Limb (tissue), 2 donors: ENCODE data around the gene KDF1.
"Not testable (repeated sequence)": the region's sequence is repeated elsewhere in the genome, so short reads cannot be mapped to it uniquely, and the experiment has no call there.

Source experiments
- DNase-seq, 2 donors: peaks; one replicate each; pipeline ENCODE4 v3.0.0-alpha.2; 2016; ENCODE audit errors: extremely low spot score in 2 of 2

The KDF1 gene

DNA sequence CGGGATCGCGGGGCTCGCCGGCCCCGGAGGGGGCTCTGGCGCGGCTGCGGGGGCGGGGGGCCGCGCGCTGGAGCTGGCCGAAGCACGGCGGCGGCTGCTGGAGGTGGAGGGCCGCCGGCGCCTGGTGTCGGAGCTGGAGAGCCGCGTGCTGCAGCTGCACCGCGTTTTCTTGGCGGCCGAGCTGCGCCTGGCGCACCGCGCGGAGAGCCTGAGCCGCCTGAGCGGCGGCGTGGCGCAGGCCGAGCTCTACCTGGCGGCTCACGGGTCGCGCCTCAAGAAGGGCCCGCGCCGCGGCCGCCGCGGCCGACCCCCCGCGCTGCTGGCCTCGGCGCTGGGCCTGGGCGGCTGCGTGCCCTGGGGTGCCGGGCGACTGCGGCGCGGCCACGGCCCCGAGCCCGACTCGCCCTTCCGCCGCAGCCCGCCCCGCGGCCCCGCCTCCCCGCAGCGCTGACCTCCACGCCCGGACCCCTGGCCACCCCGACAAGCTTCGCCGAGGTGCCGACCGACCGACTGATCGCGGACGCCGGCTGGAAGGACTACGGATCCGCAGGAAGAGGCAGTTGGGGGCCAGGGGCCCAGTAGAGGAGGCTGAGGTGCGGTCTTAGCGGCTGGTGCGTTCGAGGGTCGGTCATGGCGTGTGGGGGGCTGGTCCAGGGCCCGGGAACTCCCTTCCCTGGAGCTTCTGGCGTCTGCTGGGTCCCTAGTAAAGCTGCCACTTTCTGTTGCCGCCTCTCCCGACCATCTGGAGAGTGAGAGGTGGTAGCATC, 33.9 kb upstream of the KDF1 start:
- DNase-seq = no peak

DNA sequence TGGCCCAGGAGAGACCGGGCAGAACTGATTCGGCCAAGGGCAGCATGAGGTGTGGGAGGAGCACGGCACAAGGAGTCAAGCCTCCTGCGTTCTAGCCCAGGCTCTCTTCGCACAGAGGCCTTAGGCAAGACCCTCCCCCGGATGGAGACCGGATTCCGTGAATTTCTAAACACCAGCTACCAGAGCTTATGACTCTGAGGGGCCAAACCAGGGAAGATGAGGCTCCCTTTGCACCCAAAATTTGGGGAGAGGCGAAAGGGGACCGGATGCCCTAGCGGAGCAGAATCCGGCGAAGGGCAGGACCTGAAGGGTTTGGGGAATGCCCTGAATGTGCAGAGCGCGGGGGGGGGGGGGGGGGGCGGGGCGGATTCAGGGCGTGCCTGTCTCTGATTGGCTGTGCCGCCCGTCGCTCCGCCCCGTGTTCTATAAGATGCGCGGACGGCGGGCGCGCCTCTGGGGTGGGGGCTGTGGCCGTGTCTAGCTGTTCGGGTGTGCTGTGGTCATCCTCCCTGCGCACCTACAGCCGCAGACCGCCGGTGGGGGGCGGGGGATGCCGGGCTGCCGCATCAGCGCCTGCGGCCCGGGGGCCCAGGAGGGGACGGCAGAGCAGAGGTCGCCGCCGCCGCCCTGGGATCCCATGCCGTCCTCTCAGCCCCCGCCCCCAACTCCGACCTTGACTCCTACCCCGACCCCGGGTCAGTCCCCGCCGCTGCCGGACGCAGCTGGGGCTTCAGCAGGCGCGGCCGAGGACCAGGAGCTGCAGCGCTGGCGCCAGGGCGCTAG, 33.2 kb upstream of the KDF1 start, which contains the start of gene TRNP1:
Gene TRNP1 (plus strand): TSS at position 456 of the 783 bp plus-strand sequence. CDS start 95 bp downstream, at position 551.
- DNase-seq = peak; percentile 53 to 91

DNA sequence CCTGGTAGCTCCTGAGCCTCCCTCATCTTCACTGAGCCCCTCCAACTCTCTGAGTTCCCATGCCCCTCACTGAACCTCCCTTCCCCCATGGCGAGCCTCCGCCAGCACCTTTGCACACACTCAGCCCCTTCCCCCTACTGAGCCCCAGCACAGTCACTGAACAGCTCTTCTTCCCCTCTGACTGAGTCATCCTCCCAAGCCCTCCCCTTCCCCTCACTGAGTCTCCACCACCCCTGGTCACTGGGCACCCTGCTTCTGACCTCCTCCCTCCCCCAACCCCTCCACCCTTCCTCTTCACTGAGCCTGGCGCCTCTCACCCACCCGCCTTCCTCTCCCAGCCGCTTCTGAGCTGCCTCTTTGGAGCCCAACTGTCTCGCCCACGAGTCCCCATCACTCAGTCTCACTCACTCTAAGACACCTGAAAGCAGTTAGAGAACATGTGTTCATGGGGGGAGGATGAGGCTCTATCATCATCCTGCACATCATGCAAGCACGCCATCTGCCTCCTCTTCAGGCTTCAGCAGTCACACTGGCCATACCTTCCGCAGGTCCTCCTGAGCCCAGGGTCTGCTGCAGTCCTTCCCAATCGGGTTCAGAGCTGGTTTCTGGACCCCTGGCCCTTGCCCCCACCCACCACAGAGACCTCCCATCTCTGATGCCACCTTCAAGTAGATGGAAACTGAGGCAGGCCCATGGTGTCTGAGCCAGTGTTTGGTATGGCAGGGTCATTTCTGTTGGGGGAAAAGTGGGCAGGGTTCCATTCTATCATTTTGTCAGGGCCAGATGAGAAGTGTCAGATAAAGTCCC, 31.2 kb upstream of the KDF1 start:
- no peak for DNase-seq

DNA sequence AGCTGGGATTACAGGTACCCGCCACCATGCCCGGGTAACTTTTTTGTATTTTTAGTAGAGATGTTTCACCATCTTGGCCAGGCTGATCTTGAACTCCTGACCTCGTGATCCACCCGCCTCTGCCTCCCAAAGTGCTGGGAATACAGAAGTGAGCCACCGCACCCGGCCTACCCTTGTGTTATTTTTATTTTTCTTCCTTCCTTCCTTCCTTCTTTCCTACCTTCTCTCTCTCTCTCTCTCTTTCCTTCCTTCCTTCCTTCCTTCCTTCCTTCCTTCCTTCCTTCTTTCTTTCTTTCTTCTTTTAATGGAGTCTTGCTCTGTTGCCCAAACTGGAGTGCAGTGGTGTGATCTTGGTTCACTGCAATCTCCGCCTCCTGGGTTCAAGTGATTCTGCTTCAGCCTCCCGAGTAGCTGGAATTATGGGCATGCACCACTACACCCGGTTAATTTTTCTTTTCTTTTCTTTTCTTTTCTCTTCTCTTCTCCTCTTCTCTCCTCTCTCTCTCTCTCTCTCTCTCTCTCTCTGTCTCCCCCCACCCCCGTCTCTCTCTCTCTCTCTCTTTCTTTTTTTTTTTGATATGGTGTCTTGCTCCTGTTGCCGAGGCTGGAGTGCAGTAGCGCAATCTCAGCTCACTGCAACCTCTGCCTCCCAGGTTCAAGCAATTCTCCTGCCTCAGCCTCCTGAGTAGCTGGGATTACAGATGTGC, 29.3 kb upstream of the KDF1 start:
- DNase-seq = not testable (repeated sequence)

DNA sequence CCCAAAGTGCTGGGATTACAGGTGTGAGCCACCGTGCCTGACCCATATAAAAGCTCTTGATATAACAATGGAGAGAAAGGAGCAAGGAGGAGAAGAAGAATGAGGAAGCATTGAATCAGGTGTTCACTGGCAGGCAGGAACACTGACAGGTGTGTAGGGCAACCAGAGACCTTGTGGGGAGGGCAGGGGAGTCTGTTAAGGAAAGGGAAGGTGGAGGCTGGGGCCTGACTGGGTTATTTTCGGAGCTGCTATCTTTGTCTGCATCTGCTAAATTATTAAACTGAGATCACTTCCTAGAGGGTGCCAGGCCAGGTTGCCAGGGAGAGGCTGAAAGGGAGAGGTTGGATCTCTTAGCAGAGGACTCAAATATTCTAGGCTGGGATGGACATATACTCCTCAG, 26.4 kb upstream of the KDF1 start:
- no peak for DNase-seq

DNA sequence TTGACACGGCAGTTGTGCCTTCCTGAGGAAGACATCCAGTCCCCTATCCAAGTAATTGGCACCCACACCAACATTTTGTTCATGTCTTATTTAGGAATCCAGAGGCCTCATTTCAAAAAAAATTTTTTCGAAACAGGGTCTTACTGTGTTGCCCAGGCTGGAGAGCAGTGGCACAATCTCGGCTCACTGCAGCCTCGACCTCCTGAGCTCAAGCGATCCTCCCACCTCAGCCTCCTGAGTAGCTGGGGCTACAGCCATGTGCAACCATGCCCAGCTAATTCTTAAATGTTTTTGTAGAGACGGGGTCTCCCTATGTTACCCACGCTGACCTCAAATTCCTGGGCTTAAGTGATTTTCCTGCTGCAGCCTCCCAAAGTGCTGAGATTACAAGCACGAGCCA, 24.0 kb upstream of the KDF1 start:
- no peak for DNase-seq

DNA sequence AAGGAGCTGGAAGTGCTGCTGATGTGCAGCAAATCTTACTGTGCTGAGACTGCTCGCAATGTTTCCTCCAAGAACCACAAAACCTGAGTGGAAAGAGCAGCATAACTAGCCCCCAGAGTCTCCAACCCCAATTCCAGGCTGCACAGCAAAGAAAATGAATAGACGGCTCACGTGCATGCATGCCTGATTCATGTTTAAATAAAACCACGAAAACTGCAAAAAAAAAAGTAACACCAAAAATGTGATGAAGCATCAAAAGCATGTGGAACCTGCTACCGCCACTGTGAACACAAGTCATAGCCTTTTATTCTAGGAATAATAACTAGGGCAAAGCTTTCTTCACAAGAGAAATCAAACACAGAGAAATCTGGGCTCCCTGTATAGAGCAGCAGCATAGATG, 23.6 kb upstream of the KDF1 start:
- no peak for DNase-seq

DNA sequence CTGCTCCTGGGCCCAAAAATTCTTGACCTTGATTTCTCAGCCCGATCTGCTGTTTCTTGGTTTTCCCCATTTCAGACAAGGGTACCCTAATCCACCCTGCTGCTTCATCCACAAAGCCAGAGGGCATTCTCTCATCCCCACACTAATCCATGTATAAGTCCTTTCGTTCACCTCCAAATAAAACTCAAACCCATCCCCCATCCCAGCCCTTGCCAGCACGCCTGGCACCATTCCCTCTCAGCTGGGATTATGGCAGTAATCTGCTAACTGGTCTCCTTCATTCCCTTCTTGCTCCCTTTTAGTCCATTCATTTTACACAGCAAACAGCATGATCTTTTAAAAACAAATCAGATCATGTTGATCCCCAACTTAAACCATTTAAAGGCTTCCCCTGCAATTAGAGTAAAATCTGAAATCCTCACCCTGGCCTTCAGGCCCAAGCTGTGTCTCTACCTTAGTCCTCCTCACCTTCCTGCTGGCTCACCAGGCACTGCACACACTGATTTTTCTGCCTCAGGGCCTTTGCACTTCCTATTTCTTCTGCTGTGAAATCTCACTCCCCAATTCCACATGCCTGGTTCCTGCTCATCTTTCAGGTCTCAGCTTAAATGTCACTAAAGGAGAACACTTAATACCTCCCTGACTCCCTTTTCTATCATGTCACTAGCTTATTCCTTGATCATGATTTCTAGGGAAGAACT, 21.0 kb upstream of the KDF1 start:
- no peak for DNase-seq

DNA sequence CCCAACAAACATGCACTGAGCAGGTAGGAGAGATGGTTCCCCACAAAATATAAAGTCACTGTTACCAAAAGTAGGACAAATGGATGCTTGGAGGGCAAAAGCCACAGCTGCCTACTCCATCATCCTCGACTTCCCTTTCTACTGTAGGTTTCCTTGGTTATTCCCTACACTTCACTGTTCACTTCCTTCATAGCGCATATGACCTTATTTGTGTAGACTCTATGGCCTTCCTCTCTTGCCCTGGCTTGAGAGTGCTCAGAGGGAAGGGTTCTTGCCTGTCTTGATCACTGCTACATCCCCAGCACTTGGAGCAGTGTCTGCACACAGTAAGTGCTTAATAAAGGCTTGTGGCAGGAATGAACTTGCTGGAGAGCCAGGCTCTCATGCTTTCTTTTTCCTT, 18.6 kb upstream of the KDF1 start:
- no peak for DNase-seq

DNA sequence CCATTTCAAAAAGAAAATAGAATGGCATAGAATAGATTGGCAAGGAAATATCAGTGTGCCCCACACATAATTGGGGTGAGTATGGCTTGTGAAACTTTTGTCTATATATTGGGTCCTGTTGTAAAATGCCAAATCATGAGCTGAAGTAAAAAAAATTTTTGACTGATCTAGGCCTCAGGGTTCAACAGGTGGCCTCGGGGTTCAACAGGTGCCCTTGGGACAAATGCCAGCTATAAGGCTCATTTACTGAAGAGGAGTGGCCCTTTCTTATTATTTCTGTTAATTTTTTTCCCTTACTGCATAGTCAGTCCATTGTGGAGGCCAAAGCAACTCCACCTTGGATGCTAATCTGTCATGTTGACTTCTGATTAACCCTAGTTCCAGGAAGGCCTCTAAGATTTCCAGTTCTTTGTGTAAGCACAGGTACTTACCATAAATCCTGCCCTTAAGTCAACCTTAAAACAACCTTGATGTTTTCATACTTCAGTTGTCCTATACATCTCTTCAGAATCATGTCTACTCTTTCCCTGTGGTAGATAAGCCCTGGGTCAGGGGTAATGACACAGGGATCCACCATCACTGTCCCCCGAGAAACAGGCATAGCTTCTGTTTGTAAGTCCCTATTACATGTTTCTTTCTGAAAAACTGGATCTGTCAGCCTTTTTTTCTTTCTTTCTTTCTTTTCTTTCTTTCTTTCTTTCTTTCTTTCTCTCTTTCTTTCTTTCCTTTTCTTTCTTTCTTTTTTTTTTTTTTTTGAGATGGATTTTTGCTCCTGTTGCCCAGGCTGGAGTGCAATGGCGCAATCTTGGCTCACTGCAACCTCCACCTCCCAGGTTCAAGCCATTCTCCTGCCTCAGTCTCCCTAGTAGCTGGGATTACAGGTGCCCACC, 16.6 kb upstream of the KDF1 start:
- DNase-seq = no peak

DNA sequence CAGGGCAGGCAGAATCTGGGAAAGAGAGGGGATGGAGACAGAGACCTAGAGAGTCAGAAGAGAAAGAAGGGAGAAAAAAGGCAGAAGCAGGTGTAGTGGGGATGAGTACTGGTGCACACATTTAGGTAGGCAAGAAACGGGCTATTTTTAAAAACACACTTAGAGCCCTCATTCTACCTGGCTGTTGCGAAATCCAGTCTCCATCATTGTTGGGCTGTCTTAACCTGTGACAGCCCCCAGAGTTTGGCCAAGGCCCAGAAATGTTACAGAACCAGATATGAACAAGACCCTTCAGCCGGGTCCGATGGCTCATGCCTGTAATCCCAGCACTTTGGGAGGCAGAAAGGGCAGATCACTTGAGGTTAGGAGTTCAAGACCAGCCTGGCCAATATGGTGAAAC, 12.6 kb upstream of the KDF1 start:
- DNase-seq = no peak

DNA sequence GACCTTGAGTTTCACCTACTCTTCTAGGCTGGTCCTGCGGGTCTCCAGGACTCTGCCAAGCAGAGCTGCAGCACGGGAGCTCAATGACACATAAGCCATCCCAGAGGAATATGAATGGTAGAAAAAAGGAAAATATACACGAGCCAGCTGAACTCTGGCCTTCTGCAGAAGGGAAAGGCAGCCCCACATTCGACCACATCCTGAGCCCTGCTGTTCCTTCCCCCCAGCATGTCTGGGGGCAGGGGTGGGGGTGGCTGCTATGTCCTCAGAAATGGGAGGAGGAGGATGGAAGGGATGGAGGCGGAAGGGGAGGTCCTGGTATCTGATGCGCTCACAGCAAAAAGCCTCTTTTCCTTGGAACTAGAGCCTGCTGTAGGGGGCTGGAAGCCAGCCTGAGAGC, 12.1 kb upstream of the KDF1 start:
- no peak for DNase-seq

DNA sequence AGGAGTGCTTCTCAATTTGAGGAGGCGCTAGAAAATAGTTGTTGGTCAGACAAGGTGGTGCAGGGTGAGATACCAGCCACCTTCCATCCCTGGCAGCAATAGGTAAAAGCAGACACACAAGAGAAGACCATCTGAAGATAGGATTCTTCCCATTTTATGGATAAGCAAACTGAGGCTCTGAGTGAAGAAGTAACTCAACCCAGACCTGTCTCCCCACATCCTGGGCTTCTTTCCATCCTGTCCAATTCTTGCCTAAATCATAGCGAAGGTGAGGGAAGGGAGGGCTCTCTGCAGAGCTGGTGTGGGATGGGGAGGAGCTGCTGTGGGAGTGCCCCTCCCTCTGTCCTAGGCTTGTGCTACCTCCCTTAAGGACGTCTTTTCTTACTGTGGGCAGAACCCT, 11.3 kb upstream of the KDF1 start:
- DNase-seq = no peak

DNA sequence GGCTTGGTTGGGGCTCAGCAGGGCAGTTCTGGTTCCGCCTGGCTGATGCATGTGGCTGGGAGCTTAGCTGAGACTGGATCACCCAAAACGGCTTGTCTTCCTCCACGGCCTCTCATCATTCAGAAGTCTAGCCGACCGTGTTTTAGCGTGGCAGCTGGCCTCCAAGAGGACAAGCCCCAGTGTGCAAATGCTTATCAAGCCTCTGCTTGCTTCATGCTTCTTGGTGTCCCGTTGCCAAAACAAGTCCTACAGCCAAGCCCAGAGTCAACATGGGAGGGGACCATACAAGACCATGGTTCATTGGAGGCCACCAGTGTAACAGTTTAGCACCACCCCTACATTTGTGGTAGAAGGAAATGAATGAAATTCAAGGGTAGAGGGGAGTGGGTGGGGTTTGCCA, 10.5 kb upstream of the KDF1 start:
- no peak for DNase-seq

DNA sequence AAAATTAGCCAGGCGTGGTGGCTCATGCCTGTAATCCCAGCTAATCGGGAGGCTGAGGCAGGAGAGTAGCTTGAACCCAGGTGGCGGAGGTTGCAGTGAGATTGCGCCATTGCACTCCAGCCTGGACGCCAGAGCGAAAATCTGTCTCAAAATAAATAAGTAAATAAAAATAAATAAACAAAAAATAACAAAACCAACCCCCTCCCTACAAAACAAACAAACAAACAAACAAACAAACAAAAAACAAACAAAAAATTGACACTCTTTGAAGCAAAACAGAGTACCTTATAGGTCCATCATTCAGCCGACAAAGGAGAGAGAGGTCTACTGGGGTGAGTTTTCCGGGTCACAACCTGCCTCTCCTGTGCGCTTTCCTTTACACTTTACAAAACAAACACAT, 5.4 kb upstream of the KDF1 start:
- DNase-seq = no peak

DNA sequence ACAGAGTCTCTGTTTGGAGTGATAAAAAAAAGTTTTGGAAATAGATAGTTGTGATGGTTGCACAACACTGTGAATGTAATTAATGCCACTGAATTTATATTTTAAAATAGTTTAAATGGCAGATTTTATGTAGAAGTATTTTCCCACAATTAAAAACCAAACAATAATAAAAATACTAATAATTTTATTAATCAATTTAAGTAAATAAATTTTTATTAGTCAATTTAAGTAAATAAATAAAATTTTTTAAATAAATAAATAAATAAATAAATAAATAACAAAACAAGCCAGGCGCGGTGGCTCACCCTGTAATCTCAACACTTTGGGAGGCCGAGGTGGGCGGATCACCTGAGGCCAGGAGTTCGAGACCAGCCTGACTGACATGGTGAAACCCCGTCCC, 4.9 kb upstream of the KDF1 start:
- no peak for DNase-seq

DNA sequence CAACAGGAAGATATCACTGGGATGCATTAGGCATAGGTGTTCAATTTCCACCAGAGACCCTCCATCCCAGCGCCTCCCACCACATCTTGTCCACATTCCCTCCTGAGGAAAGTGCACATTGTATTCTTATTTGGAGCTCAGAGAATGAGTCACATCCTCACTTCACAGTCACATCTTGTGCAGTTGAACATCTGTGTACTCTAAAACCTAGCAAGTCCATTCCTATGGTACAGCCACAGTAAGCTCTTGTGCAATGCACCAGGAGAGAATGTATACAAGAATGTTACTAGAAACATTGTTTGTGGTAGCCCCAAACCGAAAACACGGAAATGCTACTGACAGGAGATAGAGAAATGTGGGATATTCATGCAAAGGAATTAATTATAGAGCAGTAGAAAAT, 1.6 kb upstream of the KDF1 start:
- no peak for DNase-seq

DNA sequence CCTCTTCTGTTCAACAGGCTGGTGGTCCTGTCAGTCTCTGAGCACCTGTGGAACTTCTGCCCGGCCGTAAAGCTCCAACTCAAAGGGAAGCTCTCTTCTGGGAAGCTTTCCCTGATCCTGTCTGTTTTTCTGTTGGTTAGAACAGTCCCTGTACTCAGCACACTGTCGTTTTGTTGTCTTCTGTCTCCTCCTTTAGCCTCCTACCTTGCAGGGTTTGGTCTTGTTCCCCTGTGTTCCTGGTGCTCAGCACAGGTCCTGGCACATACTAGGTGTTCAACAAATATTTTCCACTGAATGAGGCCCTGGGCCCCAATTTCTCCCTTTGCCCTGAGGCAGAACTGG, 328 bp upstream of the KDF1 start:
- no peak for DNase-seq

DNA sequence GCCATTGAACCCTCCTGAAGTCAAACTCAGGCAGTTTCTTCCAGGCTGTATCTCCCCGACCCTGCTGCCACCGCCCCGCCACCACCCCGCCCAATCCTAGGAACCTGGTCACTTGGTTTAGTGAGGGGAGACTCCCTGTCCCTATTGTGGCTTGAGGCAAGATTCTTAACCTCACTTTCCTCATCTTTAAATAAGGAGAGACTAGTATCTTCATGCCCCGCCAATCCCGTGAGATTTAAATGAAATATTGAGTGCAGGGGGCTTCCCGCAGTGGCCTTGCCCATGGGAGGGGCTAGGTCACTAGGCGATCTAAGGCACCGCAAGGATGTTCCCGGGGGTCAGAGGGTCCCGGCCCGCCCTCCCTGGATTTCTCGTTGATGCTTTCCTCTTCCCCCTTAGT, 998 bp downstream of the KDF1 start:
- no peak for DNase-seq

DNA sequence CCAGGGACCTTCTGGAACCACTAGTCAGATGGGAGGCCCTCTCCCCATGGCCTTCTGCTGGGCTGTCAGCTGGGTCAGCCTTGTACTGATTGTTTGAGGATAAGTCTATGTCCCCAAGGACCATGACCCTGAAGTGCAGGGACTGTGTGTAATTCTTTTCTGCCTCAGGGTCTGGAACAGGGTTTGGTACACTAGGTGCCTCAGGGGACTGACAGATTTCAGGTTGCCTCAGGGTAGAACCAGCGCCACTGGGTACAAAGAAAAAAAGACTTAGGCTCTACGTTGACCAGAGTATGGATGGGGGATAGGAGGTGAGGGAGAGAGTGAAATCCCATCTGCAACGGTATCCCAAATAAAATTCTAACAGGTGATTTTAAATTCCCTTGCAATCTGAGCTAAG, 3.0 kb downstream of the KDF1 start:
- no peak for DNase-seq
